ENCODE data around the gene ANK3. TPM values are rescaled to one million over a fixed set of nuclear protein-coding genes. Genes with fewer than 3 reads are reported as not detected.

ANK3 gene
- total RNA-seq, 1 donor from 2014 or later = 65.3 TPM

- Histone ChIP-seq H3K36me3 (no peaks in the 10 kb centered on the region), H3K9me3 (no peaks in the 10 kb centered on the region), H3K27me3 (no peaks in the 10 kb centered on the region), H3K4me3 (no peak overlapping the region), H3K27ac (no peak overlapping the region), H3K4me1 (no peaks in the 10 kb centered on the region)
- no peak for TF ChIP-seq POLR2A (IDR thresholded peaks at IDR 0.05)
- no peak for TF ChIP-seq POLR2AphosphoS5 (IDR thresholded peaks at IDR 0.05; ENCODE audit: insufficient read depth in 1 of 2, low read depth in 1 of 2)
- no peak for TF ChIP-seq CTCF (IDR thresholded peaks at IDR 0.05)
- no peak for DNase-seq (ENCODE audit: extremely low spot score in 2 of 2)
- intact Hi-C loops (cut with DNase I) = no loop called here
Observed at GRCh38 chr10:60253484-60253883, 136.2 kb downstream of the ANK3 start.

GRCh38 chr10:60252688-60253087 is 137.0 kb downstream of the ANK3 start:
- H3K4me1 ChIP-seq = no peaks in the 10 kb centered on the region
- DNase-seq (ENCODE audit: extremely low spot score in 2 of 2) = no peak
- H3K4me3 ChIP-seq = no peak overlapping the region
- no peaks in the 10 kb centered on the region for H3K27me3 ChIP-seq
- TF ChIP-seq POLR2AphosphoS5 (IDR thresholded peaks at IDR 0.05; ENCODE audit: insufficient read depth in 1 of 2, low read depth in 1 of 2) (no peak), CTCF (IDR thresholded peaks at IDR 0.05) (no peak), POLR2A (IDR thresholded peaks at IDR 0.05) (no peak)
- no peak overlapping the region for H3K27ac ChIP-seq
- intact Hi-C loops (cut with DNase I) = no loop called here
- no peaks in the 10 kb centered on the region for H3K36me3 ChIP-seq
- no peaks in the 10 kb centered on the region for H3K9me3 ChIP-seq

- H3K4me3 ChIP-seq = no peak overlapping the region
- TF ChIP-seq CTCF (IDR thresholded peaks at IDR 0.05) (no peak), POLR2A (IDR thresholded peaks at IDR 0.05) (no peak), POLR2AphosphoS5 (IDR thresholded peaks at IDR 0.05; ENCODE audit: insufficient read depth in 1 of 2, low read depth in 1 of 2) (no peak)
- H3K36me3 ChIP-seq = no peaks in the 10 kb centered on the region
- H3K27me3 ChIP-seq = no peaks in the 10 kb centered on the region
- no peaks in the 10 kb centered on the region for H3K4me1 ChIP-seq
- H3K9me3 ChIP-seq = no peaks in the 10 kb centered on the region
- intact Hi-C loops (cut with DNase I) = no loop called here
- no peak for DNase-seq (ENCODE audit: extremely low spot score in 2 of 2)
- no peak overlapping the region for H3K27ac ChIP-seq
Observed at GRCh38 chr10:60246382-60246781, 143.3 kb downstream of the ANK3 start.

- Histone ChIP-seq H3K36me3 (no peaks in the 10 kb centered on the region), H3K4me1 (peaks cover 12% of the 10 kb centered on the region), H3K9me3 (no peaks in the 10 kb centered on the region), H3K27me3 (no peaks in the 10 kb centered on the region), H3K27ac (no peak overlapping the region), H3K4me3 (no peak overlapping the region)
- intact Hi-C loops (cut with DNase I) = no loop called here
- no peak for DNase-seq (ENCODE audit: extremely low spot score in 2 of 2)
- no peak for TF ChIP-seq POLR2A (IDR thresholded peaks at IDR 0.05)
- TF ChIP-seq POLR2AphosphoS5 (IDR thresholded peaks at IDR 0.05; ENCODE audit: insufficient read depth in 1 of 2, low read depth in 1 of 2) = no peak
- no peak for TF ChIP-seq CTCF (IDR thresholded peaks at IDR 0.05)
Observed at GRCh38 chr10:60239228-60239627, 150.4 kb downstream of the ANK3 start.

GRCh38 chr10:60238759-60239100 is 150.9 kb downstream of the ANK3 start:
- DNase-seq (ENCODE audit: extremely low spot score in 2 of 2) = no peak
- Histone ChIP-seq H3K36me3 (no peaks in the 10 kb centered on the region), H3K4me1 (peaks cover 12% of the 10 kb centered on the region), H3K27me3 (no peaks in the 10 kb centered on the region), H3K27ac (no peak overlapping the region), H3K9me3 (no peaks in the 10 kb centered on the region), H3K4me3 (no peak overlapping the region)
- TF ChIP-seq CTCF (IDR thresholded peaks at IDR 0.05) (no peak), POLR2A (IDR thresholded peaks at IDR 0.05) (no peak), POLR2AphosphoS5 (IDR thresholded peaks at IDR 0.05; ENCODE audit: insufficient read depth in 1 of 2, low read depth in 1 of 2) (no peak)
- intact Hi-C loops (cut with DNase I) = no loop called here

Measured in vagina (tissue), 2 donors.